GM12801 (cell line): ENCODE measurements around the gene S100A10.

ENCODE experiments used
- TF ChIP-seq, protein P1 (sequence below): IDR thresholded peaks from one replicate; pipeline ENCODE4 v1.5.1; 2011; ENCODE audit warnings: control low read depth; ENCODE audit not compliant: insufficient read length; ENCODE audit errors: extremely low read depth

Gene S100A10

DNA sequence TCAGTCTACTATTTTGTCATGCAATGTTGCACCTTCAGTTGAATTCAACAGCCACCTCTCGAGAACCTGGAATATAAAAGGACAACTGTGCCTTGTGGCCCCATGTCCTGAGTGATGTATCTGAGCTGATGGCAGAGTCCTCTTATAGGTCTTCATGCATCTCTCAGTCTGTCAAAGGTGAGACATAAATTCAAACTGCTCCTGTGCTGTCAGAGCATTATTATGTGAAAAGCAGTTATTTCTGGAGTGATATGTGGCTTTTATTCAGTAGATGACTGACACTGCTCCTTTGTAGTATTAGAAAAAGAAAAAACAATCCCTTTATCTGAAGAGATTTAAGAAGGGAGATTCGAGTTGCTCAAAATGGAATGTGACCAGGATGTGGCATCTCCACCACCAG lies 8.4 kb downstream of the S100A10 start:
- TF ChIP-seq, protein P1, sequence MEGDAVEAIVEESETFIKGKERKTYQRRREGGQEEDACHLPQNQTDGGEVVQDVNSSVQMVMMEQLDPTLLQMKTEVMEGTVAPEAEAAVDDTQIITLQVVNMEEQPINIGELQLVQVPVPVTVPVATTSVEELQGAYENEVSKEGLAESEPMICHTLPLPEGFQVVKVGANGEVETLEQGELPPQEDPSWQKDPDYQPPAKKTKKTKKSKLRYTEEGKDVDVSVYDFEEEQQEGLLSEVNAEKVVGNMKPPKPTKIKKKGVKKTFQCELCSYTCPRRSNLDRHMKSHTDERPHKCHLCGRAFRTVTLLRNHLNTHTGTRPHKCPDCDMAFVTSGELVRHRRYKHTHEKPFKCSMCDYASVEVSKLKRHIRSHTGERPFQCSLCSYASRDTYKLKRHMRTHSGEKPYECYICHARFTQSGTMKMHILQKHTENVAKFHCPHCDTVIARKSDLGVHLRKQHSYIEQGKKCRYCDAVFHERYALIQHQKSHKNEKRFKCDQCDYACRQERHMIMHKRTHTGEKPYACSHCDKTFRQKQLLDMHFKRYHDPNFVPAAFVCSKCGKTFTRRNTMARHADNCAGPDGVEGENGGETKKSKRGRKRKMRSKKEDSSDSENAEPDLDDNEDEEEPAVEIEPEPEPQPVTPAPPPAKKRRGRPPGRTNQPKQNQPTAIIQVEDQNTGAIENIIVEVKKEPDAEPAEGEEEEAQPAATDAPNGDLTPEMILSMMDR = no peak

DNA sequence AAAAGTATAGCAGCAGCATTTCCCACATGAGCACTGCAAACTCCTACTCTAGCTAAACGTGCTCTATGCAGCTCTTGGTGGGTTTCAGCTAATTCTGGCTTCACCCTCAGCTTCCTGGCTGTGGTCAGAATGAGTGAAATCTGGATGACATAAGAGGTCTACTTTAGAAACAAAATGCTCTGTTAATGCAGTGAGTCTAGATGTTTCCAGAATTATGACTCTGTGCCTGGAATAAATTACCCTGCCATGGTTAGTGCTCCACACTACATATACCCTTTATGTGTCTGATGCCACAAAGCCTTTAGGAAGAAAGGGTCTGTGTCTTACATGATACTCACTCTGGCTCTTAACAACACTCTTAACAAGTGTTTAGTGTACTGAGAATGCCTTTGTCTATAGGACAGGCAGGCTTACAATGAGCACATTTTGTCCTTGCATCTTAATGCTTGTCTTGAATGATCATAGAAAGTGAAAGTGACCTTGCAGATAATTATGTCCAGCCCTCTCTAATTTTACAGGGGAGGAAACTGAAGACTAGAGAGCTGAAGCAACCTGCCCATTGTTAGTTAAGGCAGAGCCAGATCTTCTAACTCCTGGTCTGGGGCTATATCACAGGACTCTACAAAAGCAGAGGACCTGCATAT lies 9.2 kb downstream of the S100A10 start:
- TF ChIP-seq, protein P1 = no peak

DNA sequence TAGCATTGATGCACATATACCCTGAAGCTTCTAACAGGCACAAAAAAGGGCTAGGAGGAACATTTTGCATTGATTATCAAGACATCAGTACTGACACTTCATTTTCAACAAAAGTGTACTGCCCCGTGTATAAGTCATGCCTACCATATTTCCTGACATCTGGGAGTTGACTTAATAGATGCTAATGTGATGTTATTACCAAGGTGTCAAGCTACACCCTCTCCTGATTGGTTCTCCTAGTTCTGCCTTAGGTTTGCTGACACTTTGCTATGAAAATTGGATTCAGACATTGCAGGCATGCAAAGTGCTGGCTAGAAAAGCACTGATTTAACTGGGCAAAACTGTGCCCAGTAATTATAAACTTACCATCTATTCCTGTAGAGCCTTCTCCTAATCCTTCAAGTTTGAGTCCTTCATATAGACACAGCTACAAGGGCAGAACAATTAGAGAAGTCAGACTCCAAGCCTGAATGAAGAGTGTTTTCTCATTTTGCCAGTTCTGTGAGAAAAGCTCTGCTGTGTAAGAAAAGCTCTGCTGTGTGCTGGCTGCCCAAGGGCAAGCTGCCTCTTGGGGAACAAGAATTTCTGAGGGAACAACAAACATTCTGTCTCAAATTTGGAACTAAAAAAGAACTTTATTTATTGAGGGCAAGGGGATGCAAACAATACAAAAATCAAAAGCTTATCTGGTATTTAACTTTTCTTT lies 11.2 kb downstream of the S100A10 start:
- TF ChIP-seq, protein P1 = no peak

DNA sequence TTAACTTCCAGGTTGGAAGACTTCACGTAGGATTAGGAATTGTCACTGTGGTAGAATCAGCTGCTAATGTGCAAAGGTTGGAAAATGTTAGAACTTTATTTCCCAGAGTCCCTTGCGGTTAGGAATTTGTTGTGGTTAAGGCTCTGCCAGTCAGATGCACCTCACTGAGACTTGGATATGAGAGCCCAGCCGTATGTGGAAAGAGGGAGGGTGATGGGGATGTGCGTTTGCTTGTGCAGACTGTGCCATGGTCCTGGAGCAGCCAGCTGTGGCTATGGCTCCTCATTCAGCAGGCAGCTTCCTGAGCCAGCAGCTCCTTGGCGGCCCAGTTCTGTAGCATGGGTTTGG lies 12.5 kb downstream of the S100A10 start:
- TF ChIP-seq, protein P1 = no peak

DNA sequence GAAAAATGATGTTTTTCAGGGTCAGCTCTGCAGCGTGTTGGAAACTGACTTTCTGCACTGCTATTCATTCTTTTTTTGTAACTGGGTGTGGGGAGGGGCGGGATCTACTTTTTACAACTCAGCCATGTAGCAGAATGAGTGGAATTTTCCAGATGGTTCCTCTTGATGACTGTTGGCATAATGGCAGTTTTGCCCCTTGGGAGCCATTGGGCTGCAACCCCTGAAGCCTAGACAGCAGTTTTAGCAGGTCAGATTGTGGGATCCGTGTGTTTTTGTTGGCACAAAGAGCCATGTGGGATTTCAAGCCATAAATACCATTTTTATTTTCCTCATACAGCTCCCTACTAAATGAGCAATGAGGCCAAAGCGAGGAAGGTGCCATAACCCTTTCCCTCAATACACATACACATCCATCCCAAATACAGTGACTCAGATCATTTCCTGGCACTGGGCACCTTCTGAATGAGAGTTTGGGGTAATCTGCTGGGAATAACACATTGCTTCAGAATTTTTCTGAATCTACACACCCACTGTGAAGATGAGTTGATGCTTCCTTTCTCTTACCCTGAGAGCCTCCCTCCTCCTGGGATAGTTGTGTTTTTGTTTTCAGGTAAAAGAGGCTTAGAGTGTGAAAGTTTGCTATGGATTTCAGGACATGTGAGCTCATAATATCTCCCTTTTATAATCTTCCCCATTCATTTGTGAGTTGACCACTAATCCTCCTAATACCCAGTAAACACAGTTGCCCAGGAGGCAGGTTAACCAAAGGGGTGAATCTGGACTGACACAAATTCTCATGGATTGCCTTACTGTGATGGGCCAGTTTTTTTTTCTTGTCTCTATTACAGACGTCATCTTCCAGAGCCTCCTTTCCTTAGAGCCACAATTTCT lies 13.1 kb downstream of the S100A10 start:
- TF ChIP-seq, protein P1 = no peak

DNA sequence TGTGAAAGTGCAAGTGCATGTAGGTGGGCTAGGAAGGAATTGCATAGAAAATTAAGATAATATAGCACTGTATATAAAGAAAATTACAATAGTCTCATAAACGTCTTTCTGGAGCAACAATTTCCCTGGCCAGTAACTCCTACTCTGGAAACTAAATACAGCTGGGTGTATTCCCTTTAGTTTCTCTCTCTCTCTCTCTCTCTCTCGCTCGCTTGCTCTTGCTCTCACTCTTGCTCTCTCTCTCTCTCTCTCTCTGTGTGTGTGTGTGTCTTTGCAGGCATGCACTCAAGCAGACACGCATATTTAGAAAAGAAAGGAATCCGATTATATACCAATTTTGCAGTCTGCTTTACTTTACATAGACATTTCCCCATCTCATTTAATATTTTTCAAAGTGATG lies 14.7 kb downstream of the S100A10 start:
- TF ChIP-seq, protein P1 = no peak

DNA sequence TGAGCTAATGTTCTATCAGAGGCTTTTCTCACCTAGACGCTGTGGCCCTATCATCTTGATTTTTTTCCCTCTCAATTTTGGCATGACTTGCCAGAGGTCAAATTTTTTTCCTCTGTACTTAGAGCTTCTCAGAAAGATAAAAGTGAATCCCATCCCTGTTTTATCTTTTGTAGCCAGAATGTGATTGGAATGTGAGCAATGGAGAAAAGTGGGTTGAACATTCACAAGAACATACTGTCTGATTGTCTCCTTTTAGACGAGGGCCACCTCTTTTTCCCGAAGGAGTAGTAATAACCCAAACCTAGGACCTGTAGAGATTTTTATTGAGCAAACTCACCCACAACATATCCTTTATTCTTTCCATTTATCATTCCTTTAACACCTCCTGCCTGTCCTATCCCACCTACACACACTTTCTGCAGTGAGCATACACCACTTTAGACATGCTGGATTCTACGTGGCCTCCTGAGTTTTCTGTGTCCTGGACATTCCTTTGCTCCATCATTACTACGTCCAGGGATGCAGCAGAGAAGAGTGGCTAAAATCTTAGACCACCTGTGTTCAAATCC lies 15.9 kb downstream of the S100A10 start:
- TF ChIP-seq, protein P1 = no peak
